Naive thymus-derived CD4-positive, alpha-beta T cell (primary cell): ENCODE results near the gene COL9A3. TPM values are rescaled to one million over a fixed set of nuclear protein-coding genes. Genes with fewer than 3 reads are reported as not detected.

Experiments
- ATAC-seq: fragments of 150-1000 bp; cut with Tn5 transposase; 2 replicates; pipeline ENCODE4 v1.10.0; 2021; ENCODE audit warnings: mild to moderate bottlenecking, moderate library complexity
- CTCF ChIA-PET: fragments of 350-600 bp; sonication (Branson Sonifier 250); formaldehyde crosslinking; loops from one replicate; lab custom pipeline; 2021; ENCODE audit warnings: antibody characterized with exemption; lab: Charles Lee
- POLR2A ChIA-PET: fragments of 350-600 bp; sonication (Branson Sonifier 250); formaldehyde crosslinking; loops from one replicate; lab custom pipeline; 2021; ENCODE audit warnings: antibody characterized with exemption, inconsistent platforms; lab: Charles Lee
- DNase-seq, 9 donors: peaks; one replicate each; pipeline versions ENCODE4 v3.0.0 to v3.0.0-alpha.2; 2020 to 2022; ENCODE audit warnings: mixed read lengths in 1 of 9
- H3K27ac ChIP-seq: one replicate; pipeline ENCODE4 v1.7.0; 2013; ENCODE audit warnings: mild to moderate bottlenecking, low read depth, low read length, moderate library complexity
- H3K27me3 ChIP-seq, 2 donors: one replicate each; pipeline ENCODE4 v1.7.0; 2013; ENCODE audit warnings: low read length in 2 of 2, mild to moderate bottlenecking in 2 of 2, moderate library complexity in 2 of 2; ENCODE audit not compliant: control insufficient read depth in 2 of 2, insufficient read depth in 2 of 2
- H3K36me3 ChIP-seq, 3 experiments: 1 replicate in 2 of 3; 2 replicates in 1 of 3; pipeline ENCODE4 v1.7.0; 2013; ENCODE audit warnings: low read length in 3 of 3, mild to moderate bottlenecking in 3 of 3, moderate library complexity in 1 of 3; ENCODE audit not compliant: insufficient read depth in 3 of 3, control insufficient read depth in 2 of 3
- H3K4me1 ChIP-seq, 2 donors: one replicate each; pipeline ENCODE4 v1.7.0; 2013; ENCODE audit warnings: low read length in 2 of 2, mild to moderate bottlenecking in 2 of 2, moderate library complexity in 1 of 2; ENCODE audit not compliant: control insufficient read depth in 2 of 2, insufficient read depth in 2 of 2
- H3K4me3 ChIP-seq: 2 replicates; pipeline ENCODE4 v1.7.0; 2013; ENCODE audit warnings: mild to moderate bottlenecking, low read length
- H3K9me3 ChIP-seq, 3 experiments: 1 replicate in 2 of 3; 2 replicates in 1 of 3; pipeline ENCODE4 v1.7.0; 2013; ENCODE audit warnings: low read length in 3 of 3; ENCODE audit not compliant: control insufficient read depth in 2 of 3
- H3K27ac Mint-ChIP-seq, 9 donors: one replicate each; pipeline ENCODE4 v1.8.0; 2020 to 2022; ENCODE audit warnings: mixed read lengths in 9 of 9, mild to moderate bottlenecking in 8 of 9, moderate library complexity in 5 of 9, inconsistent platforms in 2 of 9
- H3K27me3 Mint-ChIP-seq, 5 donors: one replicate each; pipeline ENCODE4 v1.8.0; 2021 to 2022; ENCODE audit warnings: mixed read lengths in 5 of 5, mild to moderate bottlenecking in 1 of 5
- H3K36me3 Mint-ChIP-seq, 5 donors: one replicate each; pipeline ENCODE4 v1.8.0; 2020 to 2022; ENCODE audit warnings: mixed read lengths in 5 of 5, mild to moderate bottlenecking in 3 of 5, inconsistent platforms in 1 of 5
- H3K4me1 Mint-ChIP-seq, 7 donors: one replicate each; pipeline ENCODE4 v1.8.0; 2020 to 2022; ENCODE audit warnings: mixed read lengths in 7 of 7, mild to moderate bottlenecking in 3 of 7, inconsistent platforms in 1 of 7
- H3K4me3 Mint-ChIP-seq, 10 donors: one replicate each; pipeline ENCODE4 v1.8.0; 2020 to 2022; ENCODE audit warnings: mild to moderate bottlenecking in 10 of 10, mixed read lengths in 10 of 10, moderate library complexity in 6 of 10, inconsistent platforms in 2 of 10
- H3K9me3 Mint-ChIP-seq, 11 donors: one replicate each; pipeline ENCODE4 v1.8.0; 2020 to 2022; ENCODE audit warnings: mixed read lengths in 11 of 11, mild to moderate bottlenecking in 4 of 11, inconsistent platforms in 1 of 11, moderate library complexity in 1 of 11
- intact Hi-C, 2 donors: fragments of 100-400 bp; cut with micrococcal nuclease; formaldehyde crosslinking; loops; one replicate each; pipeline ENCODE4 v1.15.1; 2023
- polyA plus RNA-seq, 2 donors: library from polyadenylated mRNA; unstranded; fragments of 300-500 nt; fragmentation: Illumina TruSeq; gene quantifications; one replicate each; pipeline ENCODE4 v1.2.3, GENCODE V29; 2021
- total RNA-seq, 6 experiments: library from RNA in 5 of 6; stranded (reverse) in 5 of 6; gene quantifications; 1 replicate in 5 of 6; 2 replicates in 1 of 6; pipeline ENCODE4 v1.2.3 and lab custom pipeline; 2021 to 2026

The COL9A3 gene
- total and polyA plus RNA-seq, 7 experiments from 2014 or later: 0.32 to 0.59 TPM; not detected in 5

DNA sequence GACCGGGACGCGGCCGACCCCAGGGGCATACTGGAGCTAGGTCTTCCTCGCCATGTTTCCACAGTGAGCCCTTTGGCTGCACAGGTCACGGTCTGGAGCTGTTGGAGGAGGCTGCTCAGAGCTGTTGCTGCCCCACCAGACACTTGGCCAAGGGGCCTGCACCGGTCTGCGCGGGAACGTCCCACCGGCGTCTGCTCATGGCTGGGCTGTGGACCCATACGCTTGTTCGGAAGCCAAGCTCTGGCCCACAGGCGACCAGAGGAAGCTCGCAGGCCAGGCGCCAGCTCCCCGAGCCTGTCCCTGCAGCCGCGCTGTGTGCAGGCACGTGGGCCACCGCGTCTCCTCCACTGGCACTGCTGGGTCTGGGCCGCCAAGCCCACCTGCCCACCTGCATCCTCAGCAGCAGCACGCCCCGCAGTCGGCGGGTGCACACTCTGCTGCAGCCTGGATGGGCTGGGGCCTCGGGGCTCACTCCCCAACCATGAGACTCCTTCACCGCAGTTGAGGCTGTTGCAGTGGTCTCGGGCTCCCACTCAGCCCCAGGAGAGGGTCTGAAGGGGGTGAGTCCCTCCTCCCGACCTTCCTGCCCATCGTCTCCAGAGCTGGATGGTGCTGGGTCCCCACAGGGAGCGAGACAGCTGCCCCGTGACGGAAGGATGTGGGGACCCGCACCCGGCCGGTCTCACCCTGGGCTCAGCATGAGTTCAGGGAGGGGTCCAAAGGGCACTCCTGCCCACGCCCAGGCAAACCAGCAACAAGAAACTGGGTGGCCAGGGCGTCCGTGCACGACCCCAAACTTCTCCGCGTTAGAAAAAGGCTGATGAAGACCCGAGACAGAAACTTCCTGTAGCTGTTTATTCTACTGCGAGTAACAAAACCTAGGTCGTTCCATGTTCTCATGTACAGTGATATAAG lies 60.3 kb downstream of the COL9A3 start:
- no peak overlapping the region for H3K27ac ChIP-seq
- peak overlapping the region in 5 of 10 donors; percentile 16 to 54 (median 36) for H3K4me3 Mint-ChIP-seq
- H3K9me3 Mint-ChIP-seq: peaks cover 0 to 7% (median 0%) of the 10 kb centered on the region in 11 donors
- ATAC-seq (no peak), DNase-seq (no peak)
- POLR2A ChIA-PET: interaction anchor here (0.9 kb wide), 1 partner anchor 14 kb away, joined by 4 read pairs; no protein-coding TSS in a partner anchor
- H3K27me3 Mint-ChIP-seq: peaks cover 0 to 4% (median 0%) of the 10 kb centered on the region in 5 donors
- H3K27ac Mint-ChIP-seq: peak overlapping the region in 5 of 9 donors; percentile 17 to 68 (median 31)
- H3K4me3 ChIP-seq: no peak overlapping the region
- peaks cover 0 to 29% (median 0%) of the 10 kb centered on the region in 3 experiments for H3K36me3 ChIP-seq
- H3K36me3 Mint-ChIP-seq: peaks cover 4 to 12% (median 6%) of the 10 kb centered on the region in 5 donors
- H3K4me1 ChIP-seq: peaks cover 0 to 6% of the 10 kb centered on the region in 2 donors
- intact Hi-C loops: no loop called here
- no peaks in the 10 kb centered on the region for H3K9me3 ChIP-seq
- H3K27me3 ChIP-seq: no peaks in the 10 kb centered on the region
- CTCF ChIA-PET: interaction anchor here (1.0 to 1.4 kb wide), 2 partner anchors 10 to 23 kb away, joined by 3 to 4 read pairs; no protein-coding TSS in a partner anchor
- peaks cover 7 to 39% (median 25%) of the 10 kb centered on the region in 7 donors for H3K4me1 Mint-ChIP-seq

GRCh38 chr20:62878244-62879038 lies 61.6 kb downstream of the COL9A3 start:
- Histone ChIP-seq H3K27me3 (no peaks in the 10 kb centered on the region), H3K9me3 (no peaks in the 10 kb centered on the region), H3K36me3 (peaks cover 0 to 32% (median 0%) of the 10 kb centered on the region in 3 experiments), H3K4me1 (peaks cover 0 to 6% of the 10 kb centered on the region in 2 donors), H3K4me3 (no peak overlapping the region), H3K27ac (no peak overlapping the region)
- POLR2A ChIA-PET: no interaction called here
- DNase-seq (no peak), ATAC-seq (no peak)
- H3K9me3 Mint-ChIP-seq: peaks cover 0 to 6% (median 0%) of the 10 kb centered on the region in 11 donors
- H3K4me1 Mint-ChIP-seq: peaks cover 4 to 32% (median 23%) of the 10 kb centered on the region in 7 donors
- peak overlapping the region in 4 of 9 donors; percentile 31 to 45 (median 37) for H3K27ac Mint-ChIP-seq
- CTCF ChIA-PET: interaction anchor here (0.7 kb wide), 1 partner anchor 29 kb away, joined by 3 read pairs; no protein-coding TSS in a partner anchor
- peaks cover 4 to 12% (median 6%) of the 10 kb centered on the region in 5 donors for H3K36me3 Mint-ChIP-seq
- H3K4me3 Mint-ChIP-seq: no peak overlapping the region
- intact Hi-C loops: no loop called here
- peaks cover 0 to 4% (median 0%) of the 10 kb centered on the region in 5 donors for H3K27me3 Mint-ChIP-seq

DNA sequence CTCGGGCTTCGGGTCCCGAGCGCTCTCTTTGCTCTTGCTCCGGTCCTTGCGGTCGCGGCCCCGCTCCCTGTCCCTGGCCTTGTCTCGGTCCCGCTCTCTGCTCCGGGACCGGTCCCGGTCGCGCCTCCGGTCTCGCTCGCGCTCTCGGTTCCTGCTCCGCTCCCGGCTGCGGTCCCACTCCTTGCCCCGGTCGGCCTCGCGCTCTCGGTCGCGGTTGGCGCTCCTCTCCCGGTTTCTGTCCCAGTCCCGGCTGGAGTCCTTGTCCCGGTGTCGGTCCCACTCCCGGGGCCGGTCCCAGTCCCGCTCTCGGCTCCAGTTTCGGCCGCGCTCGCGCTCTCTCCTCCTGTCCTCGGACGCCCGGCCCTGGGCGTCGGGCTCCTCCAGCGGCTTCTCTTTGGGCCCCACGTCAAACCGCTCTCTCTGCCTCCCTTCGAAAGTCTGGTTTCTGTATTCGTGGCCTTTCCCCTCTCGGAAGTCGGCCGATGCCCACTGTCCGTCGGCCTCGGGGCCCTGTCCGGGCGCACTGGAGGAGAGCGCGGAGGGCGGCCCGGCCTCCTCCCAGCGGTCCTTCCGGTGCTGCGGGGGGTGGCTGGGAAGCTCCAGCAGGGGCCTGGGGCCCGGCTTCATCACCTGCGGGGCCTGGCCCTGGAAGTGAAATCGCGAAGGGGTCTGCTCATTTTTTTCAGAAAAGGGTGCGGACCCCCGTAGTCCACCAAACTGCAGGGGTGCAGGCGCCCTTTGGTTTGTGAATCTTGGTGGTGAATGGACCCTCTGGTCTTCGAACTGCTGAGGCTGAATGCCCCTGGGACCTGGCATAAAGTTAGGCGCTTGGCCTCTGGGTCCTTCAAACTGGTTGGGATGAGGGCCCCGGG lies 62.7 kb downstream of the COL9A3 start:
- Mint-ChIP-seq H3K36me3 (peaks cover 4 to 12% (median 6%) of the 10 kb centered on the region in 5 donors), H3K4me3 (no peak overlapping the region), H3K4me1 (peaks cover 2 to 21% (median 12%) of the 10 kb centered on the region in 7 donors), H3K27ac (peak overlapping the region in 1 of 9 donors; percentile 58), H3K27me3 (peaks cover 0 to 4% (median 0%) of the 10 kb centered on the region in 5 donors), H3K9me3 (peaks cover 0 to 4% (median 0%) of the 10 kb centered on the region in 11 donors)
- Histone ChIP-seq H3K27me3 (no peaks in the 10 kb centered on the region), H3K36me3 (peaks cover 0 to 32% (median 0%) of the 10 kb centered on the region in 3 experiments), H3K27ac (no peak overlapping the region), H3K4me3 (no peak overlapping the region), H3K4me1 (peaks cover 0 to 4% of the 10 kb centered on the region in 2 donors), H3K9me3 (no peaks in the 10 kb centered on the region)
- DNase-seq: no peak
- ChIA-PET POLR2A (no interaction called here), CTCF (interaction anchor here (0.7 kb wide), 1 partner anchor 28 kb away, joined by 3 read pairs; no protein-coding TSS in a partner anchor)
- no peak for ATAC-seq
- intact Hi-C loops: no loop called here

DNA sequence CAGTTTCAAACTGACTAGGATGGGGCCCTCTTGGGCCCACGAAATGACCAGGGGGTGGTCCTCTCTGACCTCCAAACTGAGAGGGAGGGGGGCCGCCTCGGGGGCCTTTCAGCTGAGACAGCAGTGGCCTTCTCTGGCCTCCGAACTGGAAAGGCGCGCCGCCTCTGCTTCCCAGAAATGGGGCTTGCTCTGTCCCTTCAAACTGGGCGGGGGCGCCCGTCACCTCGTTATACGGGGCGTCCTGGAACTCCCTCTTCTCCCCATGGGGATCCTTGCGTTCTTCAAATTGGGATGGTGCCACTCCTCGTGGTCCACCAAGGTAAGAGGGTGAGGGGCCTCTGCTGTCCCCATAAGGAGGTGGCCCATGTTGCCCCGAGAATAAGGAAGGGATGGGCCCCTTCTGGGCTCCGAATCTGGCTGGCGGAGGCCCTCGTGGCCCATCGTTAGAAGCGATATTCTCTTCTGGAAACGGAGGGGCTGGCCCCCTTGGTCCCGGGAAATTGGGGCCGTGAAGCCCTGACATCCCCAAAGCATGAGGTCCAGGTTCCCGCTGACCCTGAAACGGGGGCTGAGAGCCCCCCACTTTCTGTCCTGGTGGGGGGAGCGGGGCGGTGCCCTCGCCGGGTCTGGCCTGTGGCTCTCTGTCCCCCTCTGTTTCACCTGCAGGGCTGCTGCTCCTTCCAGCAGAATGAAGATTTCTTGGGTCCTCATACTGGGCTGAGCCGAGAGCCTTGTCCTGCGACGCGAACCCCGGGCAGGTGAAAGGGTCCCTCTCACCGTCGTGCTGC lies 63.5 kb downstream of the COL9A3 start:
- Histone ChIP-seq H3K4me1 (no peaks in the 10 kb centered on the region), H3K4me3 (no peak overlapping the region), H3K36me3 (peaks cover 0 to 32% (median 0%) of the 10 kb centered on the region in 3 experiments), H3K27me3 (no peaks in the 10 kb centered on the region), H3K9me3 (no peaks in the 10 kb centered on the region), H3K27ac (no peak overlapping the region)
- no peaks in the 10 kb centered on the region for H3K9me3 Mint-ChIP-seq
- H3K4me1 Mint-ChIP-seq: peaks cover 0 to 18% (median 8%) of the 10 kb centered on the region in 7 donors
- ChIA-PET POLR2A (no interaction called here), CTCF (no interaction called here)
- H3K4me3 Mint-ChIP-seq: no peak overlapping the region
- DNase-seq (no peak), ATAC-seq (no peak)
- peaks cover 0 to 3% (median 0%) of the 10 kb centered on the region in 5 donors for H3K27me3 Mint-ChIP-seq
- intact Hi-C loops: no loop called here
- no peak overlapping the region for H3K27ac Mint-ChIP-seq
- peaks cover 4 to 12% (median 6%) of the 10 kb centered on the region in 5 donors for H3K36me3 Mint-ChIP-seq

GRCh38 chr20:62880935-62881661 lies 64.2 kb downstream of the COL9A3 start:
- Mint-ChIP-seq H3K36me3 (peaks cover 4 to 12% (median 6%) of the 10 kb centered on the region in 5 donors), H3K27ac (no peak overlapping the region), H3K4me3 (no peak overlapping the region), H3K9me3 (no peaks in the 10 kb centered on the region), H3K27me3 (no peaks in the 10 kb centered on the region), H3K4me1 (peaks cover 0 to 11% (median 6%) of the 10 kb centered on the region in 7 donors)
- Histone ChIP-seq H3K36me3 (peaks cover 0 to 39% (median 0%) of the 10 kb centered on the region in 3 experiments), H3K27me3 (no peaks in the 10 kb centered on the region), H3K27ac (no peak overlapping the region), H3K4me1 (no peaks in the 10 kb centered on the region), H3K9me3 (no peaks in the 10 kb centered on the region), H3K4me3 (no peak overlapping the region)
- intact Hi-C loops: no loop called here
- CTCF ChIA-PET: no interaction called here
- POLR2A ChIA-PET: no interaction called here
- ATAC-seq: no peak
- DNase-seq: no peak
